IgD-negative memory B cell (primary cell): ENCODE results near the gene CCDC40. TPM values are rescaled to one million over a fixed set of nuclear protein-coding genes. Genes with fewer than 3 reads are reported as not detected.
"Not testable (repeated sequence)": the region's sequence is repeated elsewhere in the genome, so short reads cannot be mapped to it uniquely, and the experiment has no call there.

Source experiments
- H3K27ac Mint-ChIP-seq, 3 donors: one replicate each; pipeline ENCODE4 v1.8.0; 2020 to 2022; ENCODE audit warnings: mild to moderate bottlenecking in 3 of 3, mixed read lengths in 3 of 3, moderate library complexity in 1 of 3
- H3K27me3 Mint-ChIP-seq: one replicate; pipeline ENCODE4 v1.8.0; 2021; ENCODE audit warnings: mixed read lengths
- H3K36me3 Mint-ChIP-seq: one replicate; pipeline ENCODE4 v1.8.0; 2020; ENCODE audit warnings: mild to moderate bottlenecking, mixed read lengths
- H3K4me1 Mint-ChIP-seq, 3 donors: one replicate each; pipeline ENCODE4 v1.8.0; 2020 to 2022; ENCODE audit warnings: mixed read lengths in 3 of 3, mild to moderate bottlenecking in 1 of 3
- H3K4me3 Mint-ChIP-seq, 4 donors: one replicate each; pipeline ENCODE4 v1.8.0; 2020 to 2022; ENCODE audit warnings: mild to moderate bottlenecking in 4 of 4, mixed read lengths in 4 of 4, moderate library complexity in 3 of 4
- H3K9me3 Mint-ChIP-seq, 3 donors: one replicate each; pipeline ENCODE4 v1.8.0; 2020 to 2021; ENCODE audit warnings: mixed read lengths in 3 of 3, mild to moderate bottlenecking in 1 of 3
- polyA plus RNA-seq: library from polyadenylated mRNA; unstranded; fragments of 300-500 nt; fragmentation: Illumina TruSeq; gene quantifications from one replicate; pipeline ENCODE4 v1.2.3, GENCODE V29; 2021

Gene CCDC40
- polyA plus RNA-seq, 1 donor from 2014 or later: not detected

GRCh38 chr17:79993390-79994227 lies 42.8 kb upstream of the CCDC40 start:
- peaks cover 24 to 28% (median 26%) of the 10 kb centered on the region in 3 donors for H3K4me1 Mint-ChIP-seq

GRCh38 chr17:79994228-79994569 lies 42.2 kb upstream of the CCDC40 start:
- peaks cover 24 to 28% (median 26%) of the 10 kb centered on the region in 3 donors for H3K4me1 Mint-ChIP-seq
- H3K36me3 Mint-ChIP-seq, H3K9me3 Mint-ChIP-seq: not testable (repeated sequence)
- peaks cover 12% of the 10 kb centered on the region for H3K27me3 Mint-ChIP-seq
- H3K4me3 Mint-ChIP-seq: peak overlapping the region in 2 of 4 donors; percentile 60 to 87
- H3K27ac Mint-ChIP-seq: peak overlapping the region in 1 of 3 donors; percentile 42

More at GRCh38 chr17:79993390-79994227, 42.8 kb upstream of the CCDC40 start:
- H3K27ac Mint-ChIP-seq: peak overlapping the region in 2 of 3 donors; percentile 42 to 53
- H3K36me3 Mint-ChIP-seq: no peaks in the 10 kb centered on the region
- H3K9me3 Mint-ChIP-seq: no peaks in the 10 kb centered on the region
- H3K4me3 Mint-ChIP-seq: peak overlapping the region in 3 of 4 donors; percentile 54 to 87 (median 60)
- peaks cover 12% of the 10 kb centered on the region for H3K27me3 Mint-ChIP-seq

- Mint-ChIP-seq H3K9me3 (no peaks in the 10 kb centered on the region), H3K27me3 (peaks cover 12% of the 10 kb centered on the region), H3K27ac (no peak overlapping the region)
Observed at GRCh38 chr17:79994602-79995001, 41.8 kb upstream of the CCDC40 start.

DNA sequence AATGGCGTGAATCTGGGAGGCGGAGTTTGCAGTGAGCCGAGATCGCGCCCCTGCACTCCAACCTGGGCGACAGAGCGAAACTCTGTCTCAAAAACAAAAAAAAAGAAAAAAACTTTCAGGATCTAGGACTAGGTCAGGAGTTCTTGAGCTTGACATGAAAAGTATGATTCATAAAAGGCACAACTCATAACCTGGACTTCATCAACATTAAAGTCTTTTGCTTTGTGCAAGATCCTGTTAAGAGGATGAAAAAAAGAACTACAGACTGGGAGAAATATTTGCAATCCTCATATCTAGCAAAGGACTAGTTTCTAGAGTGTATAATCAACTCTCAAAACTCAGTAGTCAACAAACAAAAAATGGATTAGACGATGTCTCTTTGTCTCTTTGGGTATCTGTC lies 40.7 kb upstream of the CCDC40 start:
- H3K27ac Mint-ChIP-seq: no peak overlapping the region
- no peaks in the 10 kb centered on the region for H3K9me3 Mint-ChIP-seq
- no peaks in the 10 kb centered on the region for H3K36me3 Mint-ChIP-seq
- H3K4me3 Mint-ChIP-seq: no peak overlapping the region
- peaks cover 9% of the 10 kb centered on the region for H3K27me3 Mint-ChIP-seq
- peaks cover 24 to 28% (median 26%) of the 10 kb centered on the region in 3 donors for H3K4me1 Mint-ChIP-seq

More at GRCh38 chr17:79994602-79995001, 41.8 kb upstream of the CCDC40 start:
- Mint-ChIP-seq H3K36me3 (no peaks in the 10 kb centered on the region), H3K4me1 (peaks cover 24 to 28% (median 26%) of the 10 kb centered on the region in 3 donors), H3K4me3 (no peak overlapping the region)

GRCh38 chr17:79996291-79996690 lies 40.2 kb upstream of the CCDC40 start:
- Mint-ChIP-seq H3K4me3 (peak overlapping the region in 1 of 4 donors; percentile 92), H3K27me3 (peaks cover 7% of the 10 kb centered on the region), H3K27ac (no peak overlapping the region), H3K4me1 (peaks cover 24 to 28% (median 26%) of the 10 kb centered on the region in 3 donors), H3K36me3 (no peaks in the 10 kb centered on the region), H3K9me3 (no peaks in the 10 kb centered on the region)

GRCh38 chr17:79997011-79997660 lies 39.3 kb upstream of the CCDC40 start:
- Mint-ChIP-seq H3K27ac (peak overlapping the region; percentile 52 to 91 (median 90)), H3K4me1 (peaks cover 24 to 27% (median 26%) of the 10 kb centered on the region in 3 donors), H3K27me3 (peaks cover 7% of the 10 kb centered on the region), H3K4me3 (peak overlapping the region; percentile 20 to 92 (median 79)), H3K36me3 (no peaks in the 10 kb centered on the region), H3K9me3 (no peaks in the 10 kb centered on the region)

DNA sequence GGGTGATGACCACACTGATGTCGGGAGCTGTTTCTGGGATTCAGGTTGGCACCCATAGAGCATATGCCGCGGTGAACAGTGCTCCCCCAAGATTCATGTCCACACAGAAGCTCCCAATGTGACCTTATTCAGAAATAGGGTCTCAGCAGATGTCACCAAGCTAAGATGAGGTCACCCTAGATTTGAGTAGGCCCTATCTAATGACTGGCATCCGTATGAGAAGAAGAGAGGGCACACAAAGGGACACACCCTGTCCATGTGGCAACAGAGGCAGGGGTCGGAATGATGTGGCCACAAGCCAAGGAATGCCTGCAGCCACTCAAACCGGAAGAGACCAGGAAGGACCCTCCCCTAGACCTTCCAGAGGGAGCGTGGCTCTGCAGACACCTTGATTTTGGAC lies 36.3 kb upstream of the CCDC40 start:
- peaks cover 15 to 18% (median 16%) of the 10 kb centered on the region in 3 donors for H3K4me1 Mint-ChIP-seq
- H3K4me3 Mint-ChIP-seq: no peak overlapping the region
- H3K27me3 Mint-ChIP-seq: no peaks in the 10 kb centered on the region
- peak overlapping the region in 1 of 3 donors; percentile 50 for H3K27ac Mint-ChIP-seq
- H3K9me3 Mint-ChIP-seq: no peaks in the 10 kb centered on the region
- peaks cover 3% of the 10 kb centered on the region for H3K36me3 Mint-ChIP-seq

- peaks cover 3% of the 10 kb centered on the region for H3K36me3 Mint-ChIP-seq
- H3K27me3 Mint-ChIP-seq: no peaks in the 10 kb centered on the region
- H3K4me3 Mint-ChIP-seq: no peak overlapping the region
- H3K9me3 Mint-ChIP-seq: no peaks in the 10 kb centered on the region
- H3K4me1 Mint-ChIP-seq: peaks cover 11 to 19% (median 15%) of the 10 kb centered on the region in 3 donors
- H3K27ac Mint-ChIP-seq: no peak overlapping the region
Observed at GRCh38 chr17:80000981-80001775, 35.3 kb upstream of the CCDC40 start.

GRCh38 chr17:80002070-80002641 lies 34.3 kb upstream of the CCDC40 start:
- Mint-ChIP-seq H3K4me3 (no peak overlapping the region), H3K4me1 (peaks cover 5 to 9% (median 8%) of the 10 kb centered on the region in 3 donors), H3K27me3 (no peaks in the 10 kb centered on the region), H3K36me3 (peaks cover 3% of the 10 kb centered on the region), H3K27ac (peak overlapping the region in 1 of 3 donors; percentile 58), H3K9me3 (no peaks in the 10 kb centered on the region)

GRCh38 chr17:80002690-80003490 lies 33.6 kb upstream of the CCDC40 start:
- H3K4me3 Mint-ChIP-seq: no peak overlapping the region
- peaks cover 0 to 6% (median 3%) of the 10 kb centered on the region in 3 donors for H3K4me1 Mint-ChIP-seq

DNA sequence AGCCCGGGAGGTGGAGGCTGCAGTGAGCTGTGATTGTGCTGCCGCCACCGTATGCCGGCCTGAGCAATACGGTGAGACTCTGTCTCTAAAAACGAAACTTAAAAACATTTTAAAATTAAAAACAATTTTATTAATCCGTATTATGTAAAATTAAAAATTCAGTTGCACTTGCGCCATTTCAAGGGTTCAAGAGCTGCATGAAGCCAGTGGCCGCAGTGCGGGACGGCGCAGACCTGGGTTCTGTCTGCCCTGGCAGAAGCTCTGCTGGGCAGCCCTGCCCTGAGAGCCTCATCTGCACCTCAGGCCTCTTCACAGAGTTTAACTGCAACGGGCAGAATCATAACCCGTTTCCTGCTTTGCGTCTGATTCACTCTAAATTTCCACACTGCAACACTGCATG lies 32.5 kb upstream of the CCDC40 start:
- Mint-ChIP-seq H3K27ac (no peak overlapping the region), H3K9me3 (no peaks in the 10 kb centered on the region), H3K4me1 (peaks cover 0 to 5% (median 1%) of the 10 kb centered on the region in 3 donors), H3K27me3 (no peaks in the 10 kb centered on the region), H3K36me3 (peaks cover 3% of the 10 kb centered on the region), H3K4me3 (no peak overlapping the region)

More at GRCh38 chr17:80002690-80003490, 33.6 kb upstream of the CCDC40 start:
- H3K27ac Mint-ChIP-seq: peak overlapping the region in 1 of 3 donors; percentile 58
- no peaks in the 10 kb centered on the region for H3K27me3 Mint-ChIP-seq
- peaks cover 3% of the 10 kb centered on the region for H3K36me3 Mint-ChIP-seq
- H3K9me3 Mint-ChIP-seq: no peaks in the 10 kb centered on the region

DNA sequence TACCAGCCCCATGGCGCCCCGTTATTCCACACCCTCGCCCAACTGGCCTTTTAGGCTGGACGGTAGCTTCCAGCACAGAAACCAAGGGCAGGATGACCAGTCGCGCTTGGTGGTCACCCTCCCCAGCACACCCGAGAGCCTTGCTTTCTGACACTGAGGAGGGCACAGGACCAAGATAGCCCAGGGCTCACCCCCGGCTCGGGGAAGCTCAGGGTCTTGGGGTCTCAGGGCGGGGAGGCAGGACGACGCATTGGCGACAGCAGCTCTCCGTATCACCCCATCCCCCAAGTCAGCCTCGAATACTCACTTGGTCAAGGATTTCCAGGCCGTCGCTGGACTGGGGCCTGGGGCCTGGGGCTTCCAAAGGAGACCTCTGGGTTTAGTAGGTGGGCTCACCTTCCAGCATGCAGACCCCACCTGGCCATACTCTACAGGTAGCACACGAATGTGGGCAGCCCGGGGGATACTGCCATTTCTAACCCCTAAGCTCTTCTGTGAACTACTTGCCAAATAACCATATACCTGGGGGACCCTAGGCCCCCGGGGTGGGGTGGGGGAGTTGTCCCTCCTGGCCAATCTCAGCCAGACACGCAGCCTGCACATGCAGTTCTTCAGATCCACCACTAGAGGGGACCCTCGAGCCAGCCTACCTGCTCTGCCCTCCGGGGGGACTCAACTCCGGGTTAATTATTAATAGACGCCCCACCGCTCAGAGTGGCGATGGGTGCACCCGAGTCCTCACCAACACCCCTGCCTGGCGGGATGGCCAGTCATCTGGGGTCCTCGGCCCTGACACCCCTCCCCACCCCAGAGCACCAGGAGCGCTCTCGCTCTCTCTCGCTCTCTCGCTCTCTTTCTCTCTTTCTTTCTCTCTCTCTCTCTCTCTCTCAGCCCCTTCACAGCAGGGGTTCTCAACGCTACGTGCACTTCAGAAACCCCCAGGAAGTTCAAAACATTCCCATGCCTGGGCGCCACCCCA lies 30.8 kb upstream of the CCDC40 start:
- peaks cover 0 to 5% (median 1%) of the 10 kb centered on the region in 3 donors for H3K4me1 Mint-ChIP-seq
- H3K27ac Mint-ChIP-seq: peak overlapping the region in 2 of 3 donors; percentile 31 to 72
- peaks cover 3% of the 10 kb centered on the region for H3K36me3 Mint-ChIP-seq
- H3K4me3 Mint-ChIP-seq: no peak overlapping the region
- H3K27me3 Mint-ChIP-seq: no peaks in the 10 kb centered on the region
- no peaks in the 10 kb centered on the region for H3K9me3 Mint-ChIP-seq

DNA sequence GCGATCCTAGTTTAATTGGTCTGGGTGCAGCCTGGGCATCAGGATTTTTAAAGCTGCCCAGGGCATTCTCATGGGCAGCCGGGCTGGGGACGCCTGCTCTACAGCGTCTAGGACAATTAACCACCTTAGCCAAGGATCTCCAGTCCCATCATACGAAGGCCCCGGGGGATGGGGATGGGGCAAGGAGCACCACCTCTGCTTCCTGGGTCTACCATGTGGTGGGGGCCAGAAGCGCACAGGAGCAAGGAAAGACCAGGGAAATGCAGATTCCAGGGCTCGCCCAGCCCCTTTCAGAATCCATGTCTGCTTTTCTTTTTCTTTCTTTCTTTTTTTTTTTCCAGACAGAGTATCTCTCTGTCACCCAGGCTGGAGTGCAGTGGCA lies 30.1 kb upstream of the CCDC40 start:
- Mint-ChIP-seq H3K27ac (peak overlapping the region in 2 of 3 donors; percentile 72 to 81), H3K4me3 (no peak overlapping the region), H3K27me3 (no peaks in the 10 kb centered on the region), H3K36me3 (peaks cover 3% of the 10 kb centered on the region), H3K4me1 (peaks cover 0 to 5% (median 1%) of the 10 kb centered on the region in 3 donors), H3K9me3 (no peaks in the 10 kb centered on the region)
